Heart right ventricle (tissue), 16 donors: ENCODE measurements around the gene CLCN2. TPM values are rescaled to one million over a fixed set of nuclear protein-coding genes. Genes with fewer than 3 reads are reported as not detected.

Experiments used
- ATAC-seq, 8 donors: fragments of 200-7000 bp; cut with Tn5 transposase; one replicate each; pipeline ENCODE4 v1.9.1; 2020; ENCODE audit warnings: mild to moderate bottlenecking in 8 of 8, moderate library complexity in 8 of 8, moderate number of reproducible peaks in 1 of 8
- DNase-seq, 2 donors: peaks; one replicate each; pipeline ENCODE4 v3.0.0-alpha.2; 2020
- H3K27ac ChIP-seq, 10 donors: fragments of 200-600 bp; sonication (generic) in 2 of 10; one replicate each; pipeline versions ENCODE4 v1.5.0 to v1.8.0; 2020 to 2022; ENCODE audit warnings: mild to moderate bottlenecking in 3 of 10
- H3K27me3 ChIP-seq, 7 donors: fragments of 200-600 bp; one replicate each; pipeline ENCODE4 v1.8.0; 2021 to 2022; ENCODE audit warnings: mild to moderate bottlenecking in 2 of 7
- H3K36me3 ChIP-seq, 9 donors: fragments of 200-600 bp; sonication (generic) in 1 of 9; one replicate each; pipeline versions ENCODE4 v1.5.0 to v1.8.0; 2020 to 2022; ENCODE audit warnings: mild to moderate bottlenecking in 2 of 9
- H3K4me1 ChIP-seq, 9 donors: fragments of 200-600 bp; sonication (generic) in 1 of 9; one replicate each; pipeline versions ENCODE4 v1.5.0 to v1.8.0; 2020 to 2022; ENCODE audit warnings: mild to moderate bottlenecking in 4 of 9
- H3K4me3 ChIP-seq, 10 donors: fragments of 200-600 bp; sonication (generic) in 2 of 10; one replicate each; pipeline versions ENCODE4 v1.5.0 to v1.8.0; 2020 to 2022; ENCODE audit warnings: mild to moderate bottlenecking in 7 of 10, moderate library complexity in 2 of 10
- H3K9me3 ChIP-seq, 11 donors: fragments of 200-600 bp in 10 of 11; sonication (generic) in 2 of 11; one replicate each; pipeline versions ENCODE4 v1.5.0 to v1.8.0; 2013 to 2022; ENCODE audit warnings: mild to moderate bottlenecking in 2 of 11, control low read depth in 1 of 11, moderate library complexity in 1 of 11
- CTCF ChIP-seq, 9 donors: fragments of 200-600 bp; sonication (generic) in 2 of 9; IDR thresholded peaks; one replicate each; pipeline versions ENCODE4 v1.5.0 to v1.8.0; 2021 to 2022; ENCODE audit warnings: antibody characterized with exemption in 9 of 9, mild to moderate bottlenecking in 5 of 9, moderate library complexity in 1 of 9
- WGBS, 2 donors: extraction: QIAGEN DNeasy Blood & Tissue Kit; methylation state at CpG; one replicate each; pipeline ENCODE4 v1.1.7; 2013; ENCODE audit warnings: inconsistent platforms in 1 of 2; 5-methylcytosine and 5-hydroxymethylcytosine counted together
- intact Hi-C, 10 donors: fragments of 100-400 bp; cut with DNase I; formaldehyde crosslinking; loops; one replicate each; pipeline versions ENCODE4 v1.11.1 to v1.14.2; 2022
- long read RNA-seq, 3 donors: library from polyadenylated mRNA; unstranded; transcript quantifications; one replicate each; pipeline ENCODE4 v2.0.0, GENCODE V29; 2020 to 2021
- polyA plus RNA-seq, 2 donors: library from polyadenylated mRNA; stranded (reverse); fragments of 200-250 nt; gene quantifications; one replicate each; pipeline ENCODE4 v1.2.3, GENCODE V29; 2013
- total RNA-seq, 10 donors: library from RNA; stranded (reverse); fragmentation: NEBNext Ultra II Directional in 3 of 10; extraction: Animal tissue kit (Norgen Biotek cat#: 25700) in 3 of 10; gene quantifications; one replicate each; pipeline versions ENCODE4 v1.2.1 to v1.2.4, GENCODE V29; 2021 to 2023
- donor health status: Arrhythmogenic right ventricular cardiomyopathy.
- donor health status: ischemic (EF 13 %, LVEDD 7.1; RV severe dilation, severe dysfunction).
- donor health status: healthy with polysubstance abuse.
- donor health status: DM: no; HTN: yes; CAD: no.
- donor health status: DM: no; HTN: no; CAD: no.
- donor health status: ischemic (EF 25% LVEDD 6.9; RV normal size, moderate dysfunction).
- donor health status: ischemic (EF 25% LVEDD 5.7; RV mildly dilated, moderate dysfunction).
- donor health status: healthy.
- donor health status: DM: yes; HTN: yes; CAD: no.
- donor health status: Ischemic cardiomyopathy.
- donor health status: ischemic (EF 35%, LVEDD 5.7; RV mildly dilated, moderate dysfunction).
- donor health status: nonischemic (EF 11% LVEDD 7.7; RV severe dilation, severe dysfunction).
- donor health status: DM: yes; HTN: yes; CAD: no.
- donor health status: PGD.
- donor health status: ischemic (EF 29% LVEDD 5.4; RV normal size, mild dysfunction).
- donor health status: nonischemic (EF 23%, LVEDD 6.1; RV moderate dilation, normal function).

CLCN2 gene
- total RNA-seq: 1 to 10 TPM; 1.3 to 3.0 (median 2.4) TPM
- 1 to 10 TPM; 1.6 to 8.4 TPM for polyA plus RNA-seq
- long read RNA-seq, donor 1, partial matches to known transcripts: 1 of 3 reads
- long read RNA-seq, donor 1, other reads (novel, unspliced or antisense): 0 of 3 reads
- long read RNA-seq, donor 2, partial matches to known transcripts: 1 of 4 reads
- long read RNA-seq, donor 2, other reads (novel, unspliced or antisense): 2 of 4 reads
- long read RNA-seq, donor 3: 0 reads

DNA sequence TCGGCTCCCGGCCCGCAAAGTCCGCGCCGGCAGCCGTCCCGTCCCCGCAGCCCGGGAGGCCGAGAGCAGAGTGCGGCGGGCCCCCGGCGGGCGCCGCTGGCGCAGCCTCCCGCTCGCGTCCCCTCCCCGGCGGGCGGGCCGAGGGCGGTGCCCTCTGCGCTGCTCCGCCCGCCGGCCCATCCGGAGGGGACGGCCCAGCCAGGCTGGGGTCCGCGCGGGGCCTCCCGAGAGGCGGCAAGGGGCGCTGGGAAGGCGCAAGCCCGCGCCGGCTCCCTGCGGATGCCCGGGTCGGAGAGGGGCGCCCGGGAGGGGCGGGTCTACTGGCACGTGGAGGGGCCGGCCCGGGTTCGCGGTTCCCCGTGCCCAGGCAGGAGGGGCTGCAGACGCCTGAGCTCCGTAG is at the start of gene CLCN2, which contains the start of gene POLR2H:
Gene CLCN2, minus strand, starts transcription at position 74 of the 400 bp plus-strand sequence. CDS start 126 bp downstream, outside the sequence.
Gene POLR2H, plus strand, starts transcription at position 179 of the 400 bp plus-strand sequence. CDS start 1,783 bp downstream, outside the sequence.
- H3K4me1 ChIP-seq: peaks cover 4 to 31% (median 22%) of the 10 kb centered on the region in 9 donors
- intact Hi-C loops: loop anchor here in 3 of 10 donors (10.0 kb wide), 4 partner anchors 153 to 1573 kb away; partner anchors contain the start of genes MAGEF1 (in 1 of the 3) and TRA2B (in 1 of the 3)
- WGBS, 2 donors: 0 to 1% methylated on average over 52 to 55 of the region's 56 CpGs
- H3K9me3 ChIP-seq: no peaks in the 10 kb centered on the region
- DNase-seq (peak; percentile 41 to 68), ATAC-seq (peak; percentile 36 to 68 (median 54))
- H3K27ac ChIP-seq: peak within 1 kb of the TSS; percentile 94 to 100 (median 99)
- H3K36me3 ChIP-seq: peaks cover 0 to 40% (median 1%) of the 10 kb centered on the region in 9 donors
- no peaks in the 10 kb centered on the region for H3K27me3 ChIP-seq
- TF ChIP-seq CTCF (IDR thresholded peaks at IDR 0.05): no peak
- peak within 1 kb of the TSS; percentile 79 to 97 (median 92) for H3K4me3 ChIP-seq

GRCh38 chr3:184409946-184410500 is 48.6 kb upstream of the CLCN2 start:
- WGBS, 2 donors: 67 to 83% methylated on average over 12 of the region's 12 CpGs
- ATAC-seq (no peak), DNase-seq (no peak)
- TF ChIP-seq CTCF (IDR thresholded peaks at IDR 0.05): no peak
- H3K36me3 ChIP-seq: no peaks in the 10 kb centered on the region
- H3K4me3 ChIP-seq: no peak overlapping the region
- no peaks in the 10 kb centered on the region for H3K4me1 ChIP-seq
- intact Hi-C loops: loop anchor here in 4 of 10 donors (10.0 kb wide), 1 partner anchor 105 kb away; no protein-coding TSS in a partner anchor
- no peak overlapping the region for H3K27ac ChIP-seq
- H3K9me3 ChIP-seq: no peaks in the 10 kb centered on the region
- no peaks in the 10 kb centered on the region for H3K27me3 ChIP-seq

GRCh38 chr3:184409331-184409926 is 48.0 kb upstream of the CLCN2 start:
- H3K9me3 ChIP-seq: no peaks in the 10 kb centered on the region
- ATAC-seq (no peak), DNase-seq (no peak)
- no peaks in the 10 kb centered on the region for H3K36me3 ChIP-seq
- WGBS, 2 donors: 87 to 92% methylated on average over 8 of the region's 8 CpGs
- TF ChIP-seq CTCF (IDR thresholded peaks at IDR 0.05): no peak
- H3K4me3 ChIP-seq: no peak overlapping the region
- intact Hi-C loops: no loop called here
- no peaks in the 10 kb centered on the region for H3K27me3 ChIP-seq
- H3K27ac ChIP-seq: no peak overlapping the region
- no peaks in the 10 kb centered on the region for H3K4me1 ChIP-seq
